ENCODE data around the gene AUNIP.

AUNIP gene

DNA sequence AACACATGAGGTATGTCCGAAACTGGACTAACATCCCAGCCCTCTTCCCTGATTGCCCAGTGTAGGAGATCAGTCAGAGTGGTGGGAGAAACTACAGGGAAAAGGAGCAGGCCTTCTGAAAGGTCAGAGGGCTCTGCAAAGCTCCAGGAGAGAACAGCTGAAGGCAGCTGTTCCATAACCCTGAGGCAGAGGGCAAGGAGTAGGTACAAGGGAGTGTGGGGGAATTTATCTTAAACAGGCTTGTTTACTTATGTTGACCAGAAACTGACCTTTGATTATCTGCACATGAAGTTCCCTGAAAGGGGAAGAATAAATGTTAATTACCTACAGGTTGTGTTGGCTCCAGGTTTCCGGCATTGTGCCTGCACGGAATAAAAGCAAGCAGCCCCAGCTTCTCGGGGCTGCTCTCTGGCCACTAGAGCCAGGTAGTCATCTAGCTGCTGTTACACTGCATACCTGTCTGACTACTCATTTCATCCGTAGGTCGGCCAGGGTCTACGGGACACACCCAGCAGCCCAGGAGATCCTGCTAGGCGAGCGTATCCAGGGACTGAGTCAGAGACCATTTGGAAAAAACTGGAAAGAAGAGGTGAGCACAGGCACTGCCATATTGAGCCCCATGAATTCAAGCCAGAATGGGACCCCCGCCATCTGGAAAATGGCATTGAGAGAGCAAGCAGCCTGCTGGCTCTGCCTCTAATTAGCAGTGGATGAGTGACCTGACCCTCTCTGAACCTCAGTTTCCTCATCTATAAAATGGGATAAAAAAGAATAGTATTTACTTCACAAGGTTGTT lies 31.2 kb upstream of the AUNIP start:
- DNase-seq = peak in 1 of 10 donors; percentile 46
- intact Hi-C loops (cut with DNase I) = no loop called here

DNA sequence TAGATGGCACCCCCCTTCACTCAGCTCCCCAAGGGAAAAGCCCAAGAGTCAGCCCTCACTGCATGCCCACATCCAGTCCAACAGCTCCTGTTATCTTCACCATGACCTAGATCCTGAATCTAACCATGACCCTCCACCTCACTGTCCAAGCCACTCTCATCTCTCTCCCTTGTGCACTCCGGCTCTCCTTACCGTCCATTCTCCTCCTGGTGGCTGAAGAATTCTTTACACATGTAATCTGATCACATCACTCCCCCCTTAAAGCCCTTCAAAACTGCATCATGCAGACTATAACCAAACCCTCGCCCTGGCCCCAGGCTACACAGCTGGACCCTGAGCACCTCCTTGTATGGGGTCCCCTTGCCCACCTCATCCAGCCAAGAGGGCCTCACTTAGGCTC lies 30.2 kb upstream of the AUNIP start:
- DNase-seq = peak in 1 of 10 donors; percentile 17
- intact Hi-C loops (cut with DNase I) = no loop called here

DNA sequence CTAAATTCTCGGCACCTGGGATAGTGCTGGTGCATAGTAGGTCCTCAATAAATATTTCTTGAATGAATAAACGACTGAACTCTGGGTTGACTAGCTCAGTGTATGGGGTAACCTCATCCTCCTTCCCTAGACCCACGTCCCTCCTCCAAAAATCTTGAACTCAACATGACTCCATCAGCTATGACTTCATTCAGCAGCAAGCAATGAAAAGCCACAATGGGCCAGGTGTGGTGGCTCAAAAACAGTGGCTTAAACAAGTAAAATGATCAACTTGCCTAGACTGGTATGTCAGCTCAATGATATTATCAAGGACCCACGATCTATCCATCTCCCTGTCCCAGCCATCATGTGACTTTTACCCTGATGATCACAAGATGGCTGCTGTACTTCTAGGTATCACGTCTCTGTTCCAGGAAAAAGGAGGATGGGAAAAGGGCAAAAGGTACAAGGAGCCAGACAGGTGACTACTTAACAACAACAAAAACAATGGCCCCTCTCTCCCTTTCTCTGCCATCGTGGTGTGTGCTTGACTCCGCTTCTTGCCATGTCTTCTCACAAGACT lies 29.2 kb upstream of the AUNIP start:
- peak in 1 of 10 donors; percentile 7 for DNase-seq
- intact Hi-C loops (cut with DNase I) = no loop called here

DNA sequence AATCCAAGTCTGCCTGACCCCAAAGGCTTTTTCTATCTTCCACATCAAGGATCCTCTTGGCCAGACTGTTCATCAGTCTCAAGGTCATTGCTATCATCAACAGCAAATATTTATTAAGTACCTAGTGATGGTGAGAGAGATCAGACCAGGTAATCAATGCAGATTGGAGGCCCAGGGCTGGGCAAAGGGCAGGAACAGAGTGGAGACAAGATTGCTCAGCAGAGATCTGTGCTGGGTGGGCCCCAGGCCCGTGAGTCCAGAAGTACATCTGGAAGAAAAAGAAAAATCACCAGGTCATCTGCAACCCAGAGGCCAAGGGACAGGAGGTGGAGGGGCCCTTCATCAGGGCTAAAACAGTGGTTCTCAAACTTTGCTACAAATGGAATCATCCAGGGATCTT lies 26.3 kb upstream of the AUNIP start:
- DNase-seq = peak in 1 of 10 donors; percentile 2
- intact Hi-C loops (cut with DNase I) = no loop called here

DNA sequence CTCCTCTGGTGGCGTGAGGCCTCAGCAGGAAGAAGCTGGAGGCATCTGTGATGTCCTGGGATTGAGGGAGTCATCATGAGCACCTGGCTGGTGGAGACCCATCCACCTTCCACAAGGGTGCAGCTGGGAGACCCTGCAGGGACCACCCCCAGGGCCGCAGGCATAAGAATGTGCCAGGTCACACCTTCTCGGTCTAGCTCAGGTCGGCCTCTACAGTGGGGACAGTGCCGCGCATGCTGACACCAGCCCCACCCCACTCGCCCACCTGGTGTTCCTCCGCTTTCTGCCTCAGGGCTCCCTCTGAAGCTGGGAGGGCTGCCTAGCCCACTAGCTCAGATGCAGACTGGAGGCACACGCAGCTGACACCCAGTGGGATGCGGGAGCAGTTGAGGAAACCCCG lies 22.0 kb upstream of the AUNIP start:
- DNase-seq = peak in 1 of 10 donors; percentile 72
- intact Hi-C loops (cut with DNase I) = no loop called here

DNA sequence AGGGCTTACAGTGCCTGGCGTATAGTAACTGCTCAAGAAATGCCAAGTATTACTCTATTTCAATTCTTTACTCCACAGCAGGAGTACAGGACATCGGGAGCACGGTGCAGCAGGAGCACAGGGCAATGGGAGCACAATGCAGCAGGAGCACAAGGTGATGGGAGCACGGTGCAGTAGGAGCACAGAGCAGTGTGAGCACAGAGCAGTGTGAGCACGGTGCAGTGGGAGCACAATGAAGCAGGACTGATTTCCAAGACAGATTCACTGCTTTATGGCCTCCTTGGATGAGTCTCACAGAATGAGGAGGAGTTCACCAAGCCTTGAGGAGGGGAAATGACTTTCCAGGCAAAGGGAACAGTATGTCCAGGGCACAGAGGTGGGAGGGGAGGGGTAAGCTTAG lies 21.3 kb upstream of the AUNIP start:
- intact Hi-C loops (cut with DNase I) = no loop called here
- DNase-seq = peak in 1 of 10 donors; percentile 1

DNA sequence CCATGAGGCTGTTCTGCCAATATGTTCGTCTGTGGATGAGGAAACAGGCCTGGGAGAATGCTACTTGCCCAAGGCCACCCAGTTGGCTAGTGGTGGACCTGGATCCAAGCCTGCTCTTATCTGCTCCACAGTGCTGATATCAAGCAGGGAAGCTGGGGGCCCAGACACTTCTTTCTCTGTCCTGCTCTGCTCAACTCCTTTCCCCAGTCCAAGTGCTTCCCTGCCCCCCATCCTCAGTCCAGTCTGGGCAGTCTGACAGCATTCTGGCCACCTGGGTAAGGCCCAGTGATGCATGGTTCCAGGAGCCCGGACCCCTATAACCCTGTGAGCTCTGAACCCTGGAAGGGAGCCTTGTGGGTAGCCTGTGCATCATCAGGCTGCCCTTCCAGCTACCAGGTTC lies 20.4 kb upstream of the AUNIP start:
- peak in 1 of 10 donors; percentile 62 for DNase-seq
- intact Hi-C loops (cut with DNase I) = no loop called here

DNA sequence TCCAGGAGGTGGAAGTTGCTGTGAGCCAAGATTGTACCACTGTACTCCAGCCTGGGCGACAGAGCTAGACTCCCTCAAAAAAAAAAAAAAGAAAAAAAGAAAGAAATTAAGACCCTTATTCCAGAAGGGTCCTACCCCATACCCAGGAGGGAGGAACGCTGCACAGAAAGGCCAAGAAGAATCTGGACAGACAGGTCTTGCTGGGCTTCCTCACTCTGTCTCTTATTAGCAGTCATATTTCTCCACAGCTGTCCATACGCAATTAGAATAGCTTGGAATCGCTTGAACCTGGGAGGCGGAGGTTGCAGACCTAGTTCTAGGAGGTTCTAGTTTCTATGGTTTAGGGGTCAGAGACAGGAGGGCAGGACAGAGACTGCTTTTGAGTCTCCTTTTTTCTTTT lies 19.4 kb upstream of the AUNIP start:
- DNase-seq = peak in 1 of 10 donors; percentile 3
- intact Hi-C loops (cut with DNase I) = no loop called here

DNA sequence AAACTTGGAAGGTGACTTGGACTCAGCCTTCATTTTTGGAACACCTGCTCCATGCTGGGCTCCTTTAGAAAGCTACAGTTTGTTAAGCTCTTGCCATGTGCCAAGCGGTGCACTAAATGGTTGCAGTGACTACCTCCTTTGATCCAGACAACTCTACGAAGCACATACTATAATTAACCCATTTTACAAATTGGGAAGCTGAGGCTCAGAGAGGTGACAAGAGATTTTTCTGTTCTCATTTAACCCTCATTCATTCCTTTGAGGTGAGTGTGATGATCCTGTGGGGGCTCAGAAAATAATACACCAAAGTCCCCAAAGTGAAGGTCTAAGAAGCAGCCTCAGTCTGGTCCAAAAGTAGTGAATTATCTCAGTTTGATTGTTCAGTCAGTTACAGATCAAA lies 17.9 kb upstream of the AUNIP start:
- intact Hi-C loops (cut with DNase I) = no loop called here
- DNase-seq = no peak

DNA sequence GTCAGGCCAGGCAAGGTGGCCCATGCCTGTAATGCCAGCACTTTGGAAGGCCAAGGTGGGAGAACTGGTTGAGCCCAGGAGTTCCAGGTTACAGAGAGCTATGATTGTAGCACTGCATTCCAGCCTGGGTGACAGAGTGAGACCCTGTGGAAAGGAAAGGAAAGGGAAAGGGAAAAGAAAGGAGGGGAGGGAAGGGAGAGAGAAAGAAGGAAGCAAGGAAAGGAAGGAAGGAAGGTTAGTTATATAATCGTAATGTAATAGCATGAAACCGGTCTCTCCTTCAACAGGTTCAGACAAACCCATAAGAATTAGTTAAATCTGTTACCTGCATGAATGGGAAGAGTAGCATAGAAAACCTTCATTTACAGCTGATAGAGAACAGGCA lies 17.4 kb upstream of the AUNIP start:
- no peak for DNase-seq
- intact Hi-C loops (cut with DNase I) = no loop called here

DNA sequence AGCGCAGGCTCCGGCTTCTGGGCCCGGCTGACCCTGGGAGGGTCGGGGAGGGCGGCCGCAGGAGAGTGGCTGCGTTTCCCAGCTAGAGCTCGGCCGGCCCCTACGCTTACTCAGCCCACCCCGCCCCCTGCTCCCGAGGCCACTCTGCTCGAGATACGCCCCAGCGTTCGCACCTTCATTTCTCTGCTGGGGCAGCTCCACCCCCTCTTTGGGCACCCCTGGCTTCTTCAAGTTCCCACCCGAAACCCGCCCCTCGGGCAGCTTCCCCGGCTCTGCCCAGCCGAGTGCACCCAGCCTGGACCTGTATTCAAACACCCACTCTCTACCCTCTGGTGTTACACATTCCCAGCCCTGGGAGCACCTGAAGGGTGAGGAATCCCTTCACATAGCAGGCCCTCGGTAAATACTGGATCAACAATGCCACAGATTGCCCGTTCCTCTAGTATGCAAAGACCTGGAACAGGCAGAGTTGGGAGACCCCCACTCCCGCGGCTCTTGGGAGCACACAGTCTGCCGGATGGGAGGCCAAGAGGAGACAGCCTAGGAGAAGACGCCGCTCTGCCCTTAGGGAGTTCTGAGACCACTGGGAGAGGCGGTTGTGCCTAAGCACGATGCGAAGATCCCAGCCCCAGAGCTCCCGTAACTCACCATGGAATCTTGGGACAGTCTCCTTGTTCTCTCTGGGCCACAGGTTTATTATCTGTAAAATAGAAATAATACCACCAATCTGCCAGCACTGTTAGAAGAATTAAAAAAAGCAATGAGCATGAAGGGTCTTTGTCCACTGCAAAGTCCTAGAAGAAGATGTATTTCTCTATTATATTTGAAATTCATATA lies 16.8 kb upstream of the AUNIP start:
- intact Hi-C loops (cut with DNase I) = no loop called here
- DNase-seq = peak in 1 of 10 donors; percentile 81

DNA sequence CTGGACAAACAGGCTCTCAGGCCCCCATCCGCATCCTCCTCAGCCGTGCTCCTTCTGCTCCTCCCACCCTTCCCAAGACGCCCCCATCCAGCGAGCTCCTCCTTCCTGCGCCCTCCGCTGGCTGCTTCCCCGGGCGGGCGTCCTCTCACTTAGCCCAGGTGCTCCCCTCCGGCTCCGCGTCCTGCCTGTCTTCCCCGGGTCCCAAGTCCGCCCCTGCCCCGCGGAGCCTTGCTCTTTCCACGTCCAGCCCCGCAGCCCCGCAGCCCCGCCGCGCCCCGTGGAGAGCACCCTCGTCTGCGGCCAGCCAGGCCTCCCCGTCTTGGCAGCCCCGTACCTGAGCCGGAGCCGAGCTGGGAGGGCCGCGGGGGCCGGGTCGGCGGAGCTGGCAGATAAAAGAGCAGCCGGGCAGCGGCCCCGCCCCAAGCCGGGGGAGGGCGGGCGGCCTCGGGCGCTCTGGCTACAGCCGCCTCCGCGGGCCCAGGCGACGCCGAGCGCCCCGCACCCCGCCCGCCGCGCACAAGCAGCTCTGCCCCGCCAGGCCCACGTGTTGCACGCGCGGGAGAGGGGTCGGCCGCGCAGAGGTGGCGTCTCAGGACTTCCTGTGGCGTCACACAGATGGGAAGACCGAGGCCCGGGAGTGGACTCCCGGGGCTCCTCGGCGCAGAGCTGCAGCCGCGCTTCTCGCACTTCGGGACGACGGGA lies 16.0 kb upstream of the AUNIP start, which contains the start of gene PAQR7:
PAQR7 (minus strand) TSS at position 555 of the 702 bp plus-strand sequence. CDS start 11,869 bp downstream, outside the sequence.
- DNase-seq = peak; percentile 60 to 98 (median 82)
- intact Hi-C loops (cut with DNase I) = no loop called here

DNA sequence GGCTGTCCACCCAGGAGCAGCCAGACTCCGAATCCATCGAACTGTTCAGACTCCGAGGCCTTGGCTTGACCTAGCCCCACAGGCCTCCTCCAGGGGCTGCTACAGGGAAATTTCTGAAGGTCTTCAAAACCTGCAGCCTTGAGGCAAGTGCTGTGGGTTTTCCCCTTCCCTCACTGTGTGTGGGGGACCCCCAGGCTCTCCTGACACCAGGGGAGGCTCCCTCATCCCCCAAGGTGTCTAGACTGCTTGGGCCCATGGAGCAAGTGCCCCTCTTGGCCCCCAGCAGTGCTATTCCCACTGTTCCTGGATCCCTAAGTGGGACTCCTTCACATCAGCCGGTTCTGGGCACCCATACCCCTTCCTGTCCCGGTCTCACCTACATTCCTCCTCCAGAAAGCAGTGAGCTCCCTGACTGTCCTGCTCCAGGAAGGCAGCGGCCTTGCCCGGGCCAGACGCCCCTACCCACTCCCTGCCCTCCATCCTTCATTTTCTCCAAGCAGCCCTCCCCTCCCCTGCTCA lies 15.4 kb upstream of the AUNIP start:
- no peak for DNase-seq
- intact Hi-C loops (cut with DNase I) = no loop called here

DNA sequence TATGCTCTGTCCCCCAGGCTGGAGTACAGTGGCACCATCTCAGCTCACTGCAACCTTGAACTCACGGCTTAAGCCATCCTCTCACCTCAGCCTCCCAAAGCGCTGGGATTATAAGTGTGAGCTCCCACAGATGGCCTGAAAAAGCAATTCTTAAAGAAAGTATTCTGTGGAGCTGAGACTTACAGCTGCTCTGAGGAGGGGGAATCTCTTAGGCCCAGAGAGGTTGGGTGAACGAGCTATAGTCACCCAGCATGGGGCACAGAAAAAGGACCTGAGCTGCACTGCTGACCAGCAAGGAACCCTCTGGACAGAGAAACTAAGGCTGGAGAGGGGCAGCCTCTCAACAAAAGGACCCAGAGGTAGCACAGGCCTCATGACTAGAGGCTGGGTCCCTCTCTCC lies 15.0 kb upstream of the AUNIP start:
- intact Hi-C loops (cut with DNase I) = no loop called here
- peak in 1 of 10 donors; percentile 36 for DNase-seq

DNA sequence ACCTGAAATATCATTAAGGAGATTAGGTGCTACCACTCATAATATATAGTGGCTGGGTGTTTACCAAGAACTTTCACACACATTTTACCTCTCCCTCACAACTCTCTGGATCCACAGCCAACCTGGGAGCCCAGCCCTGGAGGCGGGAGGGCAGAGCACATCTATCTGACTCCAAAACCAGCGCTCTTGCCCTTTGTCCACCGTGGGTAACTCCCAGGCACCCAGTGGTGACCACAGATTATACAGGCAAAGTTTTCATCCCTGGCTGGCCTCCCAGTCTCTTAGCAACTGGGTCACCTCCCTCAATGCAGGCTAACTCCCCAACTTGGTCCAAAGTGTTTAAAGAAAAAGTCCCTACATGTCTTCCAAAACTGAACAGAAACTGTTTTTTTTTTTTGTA lies 13.9 kb upstream of the AUNIP start:
- peak in 1 of 10 donors; percentile 50 for DNase-seq
- intact Hi-C loops (cut with DNase I) = no loop called here

DNA sequence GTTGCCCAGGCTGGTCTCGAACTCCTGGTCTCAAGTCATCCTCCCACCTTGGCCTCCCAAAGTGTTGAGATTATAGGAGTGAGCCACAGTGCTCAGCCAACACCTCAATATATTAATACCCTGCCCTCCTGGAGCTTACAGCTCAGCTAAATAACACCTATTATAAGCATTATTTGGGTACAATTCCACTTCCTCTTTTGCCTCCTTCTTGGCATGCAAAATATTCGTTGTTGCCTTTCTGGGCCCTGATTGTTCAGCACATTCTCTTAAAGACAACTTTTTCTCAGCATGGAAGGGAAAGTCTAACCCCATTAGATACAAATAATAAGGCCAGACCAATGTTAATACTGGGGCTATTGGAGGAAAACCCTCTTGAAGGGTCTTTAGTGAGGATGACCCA lies 13.5 kb upstream of the AUNIP start:
- intact Hi-C loops (cut with DNase I) = no loop called here
- DNase-seq = no peak

DNA sequence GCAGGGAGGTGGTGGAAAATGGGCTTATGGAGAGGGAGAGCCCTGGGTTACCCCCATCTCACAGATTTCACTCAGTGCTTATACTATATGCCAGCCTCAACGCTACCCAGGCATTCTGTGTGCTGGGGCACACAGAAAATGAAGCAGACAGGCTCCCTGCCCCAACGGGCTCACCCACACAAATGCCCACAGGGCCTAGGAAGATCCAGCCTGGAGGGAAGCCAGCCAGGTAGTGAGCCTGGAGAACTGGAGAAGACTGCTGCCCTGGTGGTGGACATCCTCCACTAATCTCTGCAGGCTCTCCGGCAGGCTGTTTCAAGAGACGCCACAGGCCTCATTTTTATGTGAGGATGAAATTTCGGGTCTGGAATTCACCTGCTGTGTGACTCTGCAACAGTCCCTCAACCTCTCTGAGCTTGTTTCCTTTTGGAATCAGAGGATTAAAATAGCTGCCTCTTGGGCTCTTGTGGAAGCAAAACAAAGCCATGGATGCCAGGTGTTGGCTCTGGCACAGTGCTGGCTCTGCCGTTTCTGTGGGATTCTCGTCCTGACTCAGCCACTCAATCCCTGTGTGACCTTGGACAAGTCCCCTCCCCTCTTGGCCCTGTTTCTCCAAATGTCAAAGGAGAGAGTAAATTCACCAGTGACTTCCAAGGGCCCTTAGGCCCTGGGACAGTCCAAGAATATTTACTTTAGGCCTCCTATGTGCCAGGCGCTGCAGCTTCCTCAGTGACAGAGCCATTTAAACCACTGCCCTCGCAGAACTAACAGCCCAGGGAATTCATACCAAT lies 12.6 kb upstream of the AUNIP start:
- intact Hi-C loops (cut with DNase I) = no loop called here
- DNase-seq = peak in 1 of 10 donors; percentile 64

DNA sequence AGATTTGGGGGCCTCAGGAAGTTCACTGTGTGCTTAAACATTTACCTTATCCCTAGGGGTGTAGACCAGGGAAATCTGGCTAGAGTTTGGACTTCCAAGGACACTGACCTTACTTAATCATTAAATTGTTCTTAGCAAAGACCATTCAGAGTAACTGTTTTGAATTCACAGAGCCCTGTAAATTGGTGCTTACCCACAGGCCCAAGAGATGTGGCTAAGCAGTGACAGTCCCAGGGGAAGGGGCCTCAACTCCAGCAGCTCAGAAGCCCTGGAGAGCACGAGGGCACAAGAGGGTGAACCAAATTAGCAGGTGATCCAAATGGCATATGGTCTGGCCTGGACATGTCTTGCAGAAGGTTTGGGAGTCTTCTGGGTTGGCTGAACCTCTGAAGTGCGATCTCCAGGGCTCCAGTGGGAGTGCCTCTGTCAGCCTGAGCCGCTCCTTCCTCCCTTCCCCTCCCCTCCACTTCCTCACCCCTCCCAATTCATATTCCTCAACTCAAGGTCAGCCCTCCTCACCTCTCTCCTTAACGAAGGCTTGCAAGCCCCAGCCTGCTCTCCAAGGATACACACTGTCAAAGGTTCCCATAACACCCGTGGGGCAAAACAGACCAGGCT lies 11.9 kb upstream of the AUNIP start:
- peak in 1 of 10 donors; percentile 45 for DNase-seq

DNA sequence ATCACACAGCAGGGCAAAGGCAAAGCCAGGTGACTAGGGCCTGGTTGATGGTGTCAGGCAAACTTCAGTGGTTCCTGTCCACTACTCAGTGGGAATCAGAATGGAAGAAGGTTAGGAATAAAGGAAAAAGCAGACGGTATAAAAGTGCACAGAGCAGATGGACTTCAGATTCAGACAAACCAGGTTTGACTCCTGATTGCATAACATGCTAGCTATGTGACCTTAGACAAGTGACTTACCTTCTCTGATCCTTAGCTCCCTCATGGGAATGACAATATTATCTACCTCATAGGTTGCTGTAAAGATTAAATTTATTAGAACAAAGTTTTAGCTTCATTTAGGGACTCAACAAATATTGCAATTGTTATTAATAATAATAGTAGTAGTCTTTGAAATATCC lies 11.4 kb upstream of the AUNIP start:
- no peak for DNase-seq
- intact Hi-C loops (cut with DNase I) = no loop called here

More for the DNA sequence above, 11.9 kb upstream of the AUNIP start:
- intact Hi-C loops (cut with DNase I) = no loop called here
